Neural cell (in vitro differentiated cells): ENCODE data around the gene MYO3B.
"Not testable (repeated sequence)": the region's sequence is repeated elsewhere in the genome, so short reads cannot be mapped to it uniquely, and the experiment has no call there.

Source experiments
- TF ChIP-seq, protein P1 (sequence below): fragments of 450-650 bp; IDR thresholded peaks from 2 replicates; pipeline ENCODE4 v1.5.1; 2014; ENCODE audit warnings: antibody characterized with exemption, mild to moderate bottlenecking, moderate library complexity; ENCODE audit not compliant: poor library complexity, severe bottlenecking
- TF ChIP-seq, protein P2 (sequence below): IDR thresholded peaks from 2 replicates; pipeline ENCODE4 v1.6.1; 2012; ENCODE audit warnings: borderline replicate concordance

DNA sequence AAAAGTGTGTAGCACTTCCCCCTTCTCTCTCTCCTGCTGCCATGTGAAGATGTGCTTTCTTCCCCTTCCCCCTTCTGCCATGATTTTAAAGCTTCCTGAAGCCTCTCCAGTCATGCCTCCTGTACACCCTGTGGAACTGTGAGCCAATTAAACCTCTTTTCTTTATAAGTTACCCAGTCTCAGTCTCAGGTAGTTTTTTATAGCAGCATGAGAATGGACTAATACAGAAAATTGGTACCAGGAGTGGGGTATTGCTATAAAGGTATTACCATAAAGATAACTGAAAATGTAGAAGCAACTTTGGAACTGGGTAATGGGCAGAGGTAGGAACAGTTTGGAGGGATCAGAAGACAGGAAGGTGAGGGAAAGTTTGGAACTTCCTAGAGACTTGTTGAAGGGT, 374.0 kb downstream of the MYO3B start:
- TF ChIP-seq, protein P1, sequence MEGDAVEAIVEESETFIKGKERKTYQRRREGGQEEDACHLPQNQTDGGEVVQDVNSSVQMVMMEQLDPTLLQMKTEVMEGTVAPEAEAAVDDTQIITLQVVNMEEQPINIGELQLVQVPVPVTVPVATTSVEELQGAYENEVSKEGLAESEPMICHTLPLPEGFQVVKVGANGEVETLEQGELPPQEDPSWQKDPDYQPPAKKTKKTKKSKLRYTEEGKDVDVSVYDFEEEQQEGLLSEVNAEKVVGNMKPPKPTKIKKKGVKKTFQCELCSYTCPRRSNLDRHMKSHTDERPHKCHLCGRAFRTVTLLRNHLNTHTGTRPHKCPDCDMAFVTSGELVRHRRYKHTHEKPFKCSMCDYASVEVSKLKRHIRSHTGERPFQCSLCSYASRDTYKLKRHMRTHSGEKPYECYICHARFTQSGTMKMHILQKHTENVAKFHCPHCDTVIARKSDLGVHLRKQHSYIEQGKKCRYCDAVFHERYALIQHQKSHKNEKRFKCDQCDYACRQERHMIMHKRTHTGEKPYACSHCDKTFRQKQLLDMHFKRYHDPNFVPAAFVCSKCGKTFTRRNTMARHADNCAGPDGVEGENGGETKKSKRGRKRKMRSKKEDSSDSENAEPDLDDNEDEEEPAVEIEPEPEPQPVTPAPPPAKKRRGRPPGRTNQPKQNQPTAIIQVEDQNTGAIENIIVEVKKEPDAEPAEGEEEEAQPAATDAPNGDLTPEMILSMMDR = not testable (repeated sequence)
- TF ChIP-seq, protein P2, sequence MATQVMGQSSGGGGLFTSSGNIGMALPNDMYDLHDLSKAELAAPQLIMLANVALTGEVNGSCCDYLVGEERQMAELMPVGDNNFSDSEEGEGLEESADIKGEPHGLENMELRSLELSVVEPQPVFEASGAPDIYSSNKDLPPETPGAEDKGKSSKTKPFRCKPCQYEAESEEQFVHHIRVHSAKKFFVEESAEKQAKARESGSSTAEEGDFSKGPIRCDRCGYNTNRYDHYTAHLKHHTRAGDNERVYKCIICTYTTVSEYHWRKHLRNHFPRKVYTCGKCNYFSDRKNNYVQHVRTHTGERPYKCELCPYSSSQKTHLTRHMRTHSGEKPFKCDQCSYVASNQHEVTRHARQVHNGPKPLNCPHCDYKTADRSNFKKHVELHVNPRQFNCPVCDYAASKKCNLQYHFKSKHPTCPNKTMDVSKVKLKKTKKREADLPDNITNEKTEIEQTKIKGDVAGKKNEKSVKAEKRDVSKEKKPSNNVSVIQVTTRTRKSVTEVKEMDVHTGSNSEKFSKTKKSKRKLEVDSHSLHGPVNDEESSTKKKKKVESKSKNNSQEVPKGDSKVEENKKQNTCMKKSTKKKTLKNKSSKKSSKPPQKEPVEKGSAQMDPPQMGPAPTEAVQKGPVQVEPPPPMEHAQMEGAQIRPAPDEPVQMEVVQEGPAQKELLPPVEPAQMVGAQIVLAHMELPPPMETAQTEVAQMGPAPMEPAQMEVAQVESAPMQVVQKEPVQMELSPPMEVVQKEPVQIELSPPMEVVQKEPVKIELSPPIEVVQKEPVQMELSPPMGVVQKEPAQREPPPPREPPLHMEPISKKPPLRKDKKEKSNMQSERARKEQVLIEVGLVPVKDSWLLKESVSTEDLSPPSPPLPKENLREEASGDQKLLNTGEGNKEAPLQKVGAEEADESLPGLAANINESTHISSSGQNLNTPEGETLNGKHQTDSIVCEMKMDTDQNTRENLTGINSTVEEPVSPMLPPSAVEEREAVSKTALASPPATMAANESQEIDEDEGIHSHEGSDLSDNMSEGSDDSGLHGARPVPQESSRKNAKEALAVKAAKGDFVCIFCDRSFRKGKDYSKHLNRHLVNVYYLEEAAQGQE = not testable (repeated sequence)
